ENCODE measurements around the gene HAPLN3.

GRCh38 chr15:88848203-88848602 lies 47.1 kb downstream of the HAPLN3 start:
- TF ChIP-seq POLR2A (IDR thresholded peaks at IDR 0.05) (no peak), CTCF (IDR thresholded peaks at IDR 0.05 in 8 of 11, conservative IDR thresholded peaks at IDR 0.05 in 3 of 11) (no peak)
